ENCODE results near the gene NT5DC3. TPM values are rescaled to one million over a fixed set of nuclear protein-coding genes. Genes with fewer than 3 reads are reported as not detected.

NT5DC3 gene
- total RNA-seq, 2 experiments from 2014 or later, result 2.7 to 5.3 TPM

DNA sequence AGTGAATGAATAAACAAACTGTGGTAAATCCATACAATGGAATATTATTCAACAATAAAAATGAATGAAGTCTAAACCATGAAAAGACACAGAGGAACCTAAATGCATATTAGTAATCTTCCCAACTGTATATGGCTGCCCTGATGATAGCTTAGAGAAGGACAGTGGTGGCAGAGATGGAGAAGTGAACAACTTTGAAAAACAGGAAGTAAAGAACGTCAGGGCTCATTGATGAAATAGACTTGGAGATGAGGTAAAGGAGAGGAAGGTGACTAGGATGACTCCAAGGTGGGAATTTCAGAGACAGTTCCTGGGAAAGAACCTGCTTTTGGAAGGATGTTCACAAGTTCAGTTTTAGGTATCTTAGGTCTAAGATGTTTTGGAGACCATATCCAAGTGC is 36.3 kb upstream of the NT5DC3 start:
- Mint-ChIP-seq H3K9me3 (ENCODE audit: low read depth) (no peaks in the 10 kb centered on the region), H3K36me3 (no peaks in the 10 kb centered on the region)

DNA sequence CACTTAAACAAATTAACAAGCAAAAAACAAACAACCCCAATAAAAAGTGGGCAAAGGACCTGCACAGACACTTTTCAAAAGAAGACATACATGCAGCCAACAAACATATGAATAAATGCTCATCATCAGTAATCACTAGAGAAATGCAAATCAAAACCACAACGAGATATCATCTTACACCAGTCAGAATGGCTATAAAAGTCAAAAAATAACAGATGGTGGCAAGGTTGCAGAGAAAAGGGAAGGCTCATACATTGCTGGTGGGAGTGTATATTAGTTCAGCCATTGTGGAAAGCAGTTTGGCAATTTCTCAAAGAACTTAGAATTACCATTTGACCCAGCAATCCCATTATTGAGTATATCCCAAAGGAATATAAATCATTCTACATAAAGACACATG is 34.6 kb upstream of the NT5DC3 start:
- Mint-ChIP-seq H3K27me3 (peaks cover 3% of the 10 kb centered on the region), H3K9me3 (ENCODE audit: low read depth) (no peaks in the 10 kb centered on the region), H3K27ac (no peak overlapping the region), H3K36me3 (no peaks in the 10 kb centered on the region), H3K4me1 (peaks cover 18% of the 10 kb centered on the region), H3K4me3 (no peak overlapping the region)
- ATAC-seq (no peak), DNase-seq (no peak)
- CTCF ChIA-PET, result interaction anchor here (1.0 kb wide), 1 partner anchor 233 kb away, joined by 3 read pairs; no protein-coding TSS in a partner anchor

More for the DNA sequence above, 36.3 kb upstream of the NT5DC3 start:
- CTCF ChIA-PET, result interaction anchor here (0.6 to 2.2 kb wide), 6 partner anchors 25 to 260 kb away, joined by 3 to 14 read pairs (median 4); partner anchors contain the start of genes HSP90B1 and NFYB
- Mint-ChIP-seq H3K27ac (no peak overlapping the region), H3K27me3 (no peaks in the 10 kb centered on the region), H3K4me1 (peaks cover 22% of the 10 kb centered on the region), H3K4me3 (no peak overlapping the region)
- DNase-seq, result no peak
- ATAC-seq, result no peak

DNA sequence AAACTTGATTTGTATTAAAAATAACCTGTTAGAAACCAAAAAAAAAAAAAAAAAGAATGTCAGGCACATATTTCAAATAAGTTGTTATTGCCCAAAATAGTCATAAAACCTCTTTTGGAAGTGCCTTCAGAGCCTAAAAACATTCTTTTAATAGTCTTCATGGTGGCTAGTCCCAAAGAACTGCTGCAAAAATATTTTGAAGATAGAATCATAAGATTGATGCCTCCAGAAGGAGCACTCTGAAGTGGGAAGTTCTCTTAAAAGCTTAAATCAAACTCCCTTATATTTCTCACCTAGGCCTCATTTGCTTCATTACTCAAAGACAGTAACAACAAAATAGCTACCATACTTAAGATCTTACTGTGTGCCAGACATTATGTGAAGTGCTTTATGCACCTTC is 27.2 kb upstream of the NT5DC3 start:
- no peak for ATAC-seq

DNA sequence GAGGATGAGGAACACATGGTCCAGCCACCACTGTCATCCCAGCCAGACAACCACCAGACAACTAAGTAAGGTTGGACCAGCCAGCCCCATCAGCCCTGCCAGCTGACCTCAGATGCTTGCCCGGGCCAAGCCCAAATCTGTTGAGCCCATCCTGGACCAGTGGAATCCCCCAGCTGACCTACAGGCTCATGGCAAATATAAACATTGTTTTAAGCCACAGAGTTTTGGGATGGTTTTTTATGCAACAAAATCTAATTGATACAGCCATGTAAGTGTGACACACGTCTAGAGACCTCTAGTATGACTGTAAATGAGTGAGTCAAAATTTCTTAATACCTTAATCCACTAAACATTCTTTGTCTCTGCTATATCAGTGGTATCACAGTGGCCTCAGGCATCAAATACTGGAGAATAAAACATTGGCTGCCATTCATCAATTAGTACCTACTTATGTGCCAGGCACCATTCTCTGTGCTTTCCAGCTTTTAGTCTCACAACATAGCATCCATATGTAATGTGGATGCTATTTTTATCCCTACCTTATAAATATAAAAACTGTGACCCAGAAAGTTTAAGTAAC is 24.2 kb upstream of the NT5DC3 start:
- DNase-seq, result no peak
- Mint-ChIP-seq H3K27me3 (peaks cover 5% of the 10 kb centered on the region), H3K27ac (no peak overlapping the region), H3K4me3 (no peak overlapping the region), H3K4me1 (no peaks in the 10 kb centered on the region), H3K36me3 (no peaks in the 10 kb centered on the region), H3K9me3 (ENCODE audit: low read depth) (no peaks in the 10 kb centered on the region)
- no peak for ATAC-seq
- CTCF ChIA-PET, result interaction anchor here (1.5 kb wide), 1 partner anchor 193 kb away, joined by 3 read pairs; no protein-coding TSS in a partner anchor

More for the DNA sequence above, 27.2 kb upstream of the NT5DC3 start:
- CTCF ChIA-PET, result no interaction called here
- Mint-ChIP-seq H3K27me3 (peaks cover 8% of the 10 kb centered on the region), H3K4me1 (no peaks in the 10 kb centered on the region), H3K36me3 (no peaks in the 10 kb centered on the region), H3K9me3 (ENCODE audit: low read depth) (no peaks in the 10 kb centered on the region), H3K4me3 (no peak overlapping the region), H3K27ac (no peak overlapping the region)
- no peak for DNase-seq

DNA sequence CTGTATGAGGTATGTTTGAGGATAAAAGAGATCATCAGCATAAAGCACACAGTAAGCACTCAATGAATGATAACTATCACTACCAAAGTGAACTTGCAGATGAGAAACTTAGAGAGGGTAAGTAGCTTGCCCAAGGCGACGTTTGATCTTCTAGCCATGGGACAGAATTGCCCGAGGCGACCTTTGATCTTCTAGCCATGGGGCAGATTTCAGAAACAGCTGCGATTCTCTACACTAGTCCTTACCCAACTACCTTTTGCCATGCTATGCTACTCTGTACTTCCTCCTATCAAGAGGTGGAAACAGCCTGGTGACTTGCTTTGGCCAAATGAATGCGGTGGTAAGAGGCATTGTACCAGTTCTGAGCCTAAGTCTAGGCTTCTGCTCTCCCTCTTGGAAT is 23.7 kb upstream of the NT5DC3 start:
- DNase-seq, result no peak
- Mint-ChIP-seq H3K4me1 (no peaks in the 10 kb centered on the region), H3K9me3 (ENCODE audit: low read depth) (no peaks in the 10 kb centered on the region), H3K27ac (no peak overlapping the region), H3K36me3 (no peaks in the 10 kb centered on the region), H3K27me3 (peaks cover 2% of the 10 kb centered on the region), H3K4me3 (no peak overlapping the region)
- ATAC-seq, result no peak
- CTCF ChIA-PET, result interaction anchor here (1.5 kb wide), 1 partner anchor 194 kb away, joined by 3 read pairs; no protein-coding TSS in a partner anchor

DNA sequence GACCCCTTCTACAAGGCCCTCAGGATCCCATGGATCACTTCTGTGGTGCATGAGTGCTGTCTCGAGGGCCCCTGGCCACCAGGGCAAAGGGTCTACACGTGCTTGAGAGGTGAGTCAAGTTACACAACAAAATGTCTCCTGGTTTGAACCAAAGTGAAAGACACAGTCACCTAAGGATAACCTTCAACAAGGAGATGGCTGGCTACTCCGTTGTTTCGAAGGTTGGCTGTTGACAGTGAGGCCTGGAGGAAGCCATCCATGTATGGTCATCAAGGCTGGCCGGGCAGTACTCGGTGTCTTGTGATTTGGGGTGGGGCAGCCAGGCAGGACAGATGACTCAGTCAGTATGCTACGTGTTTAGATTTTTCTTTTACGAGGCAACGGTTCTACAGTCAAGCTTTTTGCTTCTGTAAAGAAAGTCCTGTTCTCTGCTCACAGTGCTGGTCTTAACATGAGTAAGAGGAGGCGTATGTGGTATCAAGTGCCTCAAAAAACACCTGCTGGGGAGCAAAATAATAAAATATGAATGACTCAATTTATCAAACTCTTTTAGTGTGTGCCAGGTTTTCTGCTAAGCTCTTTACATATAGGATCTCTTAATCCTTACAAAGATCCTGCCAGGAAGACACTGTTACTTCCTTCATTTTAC is 18.0 kb upstream of the NT5DC3 start:
- Mint-ChIP-seq H3K9me3 (ENCODE audit: low read depth) (no peaks in the 10 kb centered on the region), H3K27ac (no peak overlapping the region), H3K4me3 (no peak overlapping the region), H3K27me3 (peaks cover 2% of the 10 kb centered on the region), H3K36me3 (no peaks in the 10 kb centered on the region), H3K4me1 (no peaks in the 10 kb centered on the region)
- no peak for DNase-seq
- ATAC-seq, result no peak
- CTCF ChIA-PET, result interaction anchor here (1.1 kb wide), 1 partner anchor 250 kb away, joined by 3 read pairs; no protein-coding TSS in a partner anchor

DNA sequence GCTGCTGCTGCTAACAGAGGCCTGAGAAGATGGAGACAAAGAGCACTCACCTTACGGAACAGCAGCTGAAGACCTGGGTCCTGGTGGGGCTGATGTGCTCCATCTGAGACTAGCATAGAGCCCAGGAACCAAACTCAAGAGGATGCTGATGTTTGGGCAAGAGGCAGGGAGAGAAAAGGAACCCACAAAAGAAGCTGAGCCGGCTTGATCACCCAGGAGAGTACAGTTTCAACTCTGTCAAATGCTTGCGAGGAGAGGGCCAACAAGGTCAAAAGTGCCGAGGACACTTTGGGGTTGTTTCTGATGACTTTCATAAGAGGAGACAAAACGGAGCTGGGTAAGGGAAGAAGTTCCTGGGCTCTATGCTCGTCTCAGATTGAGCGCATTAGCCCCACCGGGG is 17.3 kb upstream of the NT5DC3 start:
- Mint-ChIP-seq H3K4me3 (no peak overlapping the region), H3K36me3 (no peaks in the 10 kb centered on the region), H3K27me3 (peaks cover 6% of the 10 kb centered on the region), H3K4me1 (no peaks in the 10 kb centered on the region), H3K9me3 (ENCODE audit: low read depth) (no peaks in the 10 kb centered on the region), H3K27ac (no peak overlapping the region)
- CTCF ChIA-PET, result interaction anchor here (1.1 kb wide), 1 partner anchor 251 kb away, joined by 3 read pairs; no protein-coding TSS in a partner anchor
- no peak for DNase-seq
- ATAC-seq, result no peak

DNA sequence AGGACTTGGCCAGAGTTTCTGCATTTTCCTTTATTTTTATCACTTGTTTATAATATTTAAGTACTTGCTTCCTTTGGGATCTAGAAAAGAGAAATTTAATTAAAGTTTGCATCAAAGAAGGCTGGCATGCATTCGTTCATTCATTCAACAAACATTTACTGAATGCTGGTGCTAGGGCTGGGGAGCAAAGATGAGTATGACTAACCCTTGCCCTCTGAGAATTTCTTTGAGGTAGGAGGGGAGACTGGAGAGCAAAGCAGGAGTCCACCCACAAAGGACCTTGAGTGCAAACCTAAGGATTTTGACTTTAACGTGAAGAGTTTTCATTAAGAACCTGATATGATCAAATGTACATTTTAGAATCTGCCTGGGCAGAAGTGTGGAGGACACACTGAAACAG is 16.1 kb upstream of the NT5DC3 start:
- ATAC-seq (no peak), DNase-seq (no peak)
- Mint-ChIP-seq H3K4me3 (no peak overlapping the region), H3K36me3 (no peaks in the 10 kb centered on the region), H3K4me1 (no peaks in the 10 kb centered on the region), H3K27ac (no peak overlapping the region), H3K27me3 (peaks cover 6% of the 10 kb centered on the region), H3K9me3 (ENCODE audit: low read depth) (no peaks in the 10 kb centered on the region)
- CTCF ChIA-PET, result no interaction called here

DNA sequence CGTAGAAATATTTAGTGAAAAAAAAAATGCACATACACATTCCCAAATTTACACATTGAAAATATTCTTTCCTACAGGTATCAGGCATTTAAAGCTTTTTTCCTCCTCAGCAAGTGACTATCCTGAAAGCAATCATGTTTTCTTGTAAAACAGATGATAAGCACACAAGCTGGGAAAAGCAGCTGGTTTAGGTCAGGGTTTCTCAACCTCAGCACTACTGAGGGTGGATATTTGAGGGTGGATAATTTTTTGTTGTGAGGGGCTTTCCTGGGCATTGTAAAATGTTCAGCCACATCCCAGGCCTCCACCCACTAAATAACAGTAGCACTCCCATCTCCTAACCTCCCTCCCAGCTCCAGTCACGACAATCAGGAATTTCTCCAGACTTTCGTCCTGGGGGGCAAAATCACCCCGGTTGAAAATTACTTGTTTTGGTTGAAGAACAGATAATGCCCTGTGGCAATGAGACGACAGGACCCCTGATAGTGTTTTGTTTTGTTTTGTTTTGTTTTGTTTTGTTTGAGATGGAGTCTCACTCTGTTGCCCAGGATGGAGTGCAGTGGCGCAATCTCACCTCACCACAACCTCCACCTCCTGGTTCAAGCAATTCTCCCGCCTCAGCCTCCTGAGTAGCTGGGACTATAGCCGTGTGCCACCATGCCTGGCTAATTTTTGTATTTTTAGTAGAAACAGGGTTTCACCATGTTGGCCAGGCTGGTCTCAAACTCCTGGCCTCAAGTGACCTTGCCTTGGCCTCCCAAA is 15.0 kb upstream of the NT5DC3 start:
- DNase-seq, result no peak
- Mint-ChIP-seq H3K36me3 (no peaks in the 10 kb centered on the region), H3K4me1 (peaks cover 2% of the 10 kb centered on the region), H3K27ac (no peak overlapping the region), H3K27me3 (peaks cover 6% of the 10 kb centered on the region), H3K4me3 (no peak overlapping the region), H3K9me3 (ENCODE audit: low read depth) (no peaks in the 10 kb centered on the region)
- no peak for ATAC-seq
- CTCF ChIA-PET, result no interaction called here

DNA sequence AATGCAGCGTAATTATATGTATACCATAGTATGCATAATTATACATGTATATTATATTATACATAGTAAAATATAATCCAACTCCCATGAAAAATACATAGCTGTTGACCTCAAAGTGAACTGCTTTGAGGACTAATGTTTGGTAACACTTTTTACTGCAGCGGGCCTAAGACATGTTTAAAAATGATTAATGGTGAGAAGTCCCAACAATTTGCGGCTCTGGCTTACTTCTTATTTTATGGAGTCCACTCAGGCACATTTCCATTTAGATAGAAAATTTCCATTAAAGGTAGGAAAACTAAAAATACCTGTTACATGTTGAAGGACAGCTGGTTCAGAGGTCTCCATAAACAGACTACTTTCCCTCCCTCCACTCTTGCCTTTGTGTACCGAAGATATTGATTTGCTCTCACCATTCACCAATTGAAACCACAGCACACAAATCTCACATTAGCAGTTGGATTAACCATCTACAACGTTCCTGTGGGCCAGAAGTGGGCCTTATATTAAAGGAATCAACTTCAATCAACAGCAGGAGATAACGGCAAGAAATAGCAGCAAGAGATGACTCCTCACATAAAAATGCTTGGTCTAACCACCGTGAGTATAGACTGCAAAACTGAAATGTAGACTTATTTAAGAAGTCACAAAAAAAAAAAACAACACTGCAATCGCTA is 14.1 kb upstream of the NT5DC3 start:
- Mint-ChIP-seq H3K36me3 (no peaks in the 10 kb centered on the region), H3K9me3 (ENCODE audit: low read depth) (no peaks in the 10 kb centered on the region), H3K4me1 (peaks cover 3% of the 10 kb centered on the region), H3K27me3 (peaks cover 6% of the 10 kb centered on the region), H3K27ac (no peak overlapping the region), H3K4me3 (no peak overlapping the region)
- no peak for DNase-seq
- CTCF ChIA-PET, result no interaction called here
- no peak for ATAC-seq

DNA sequence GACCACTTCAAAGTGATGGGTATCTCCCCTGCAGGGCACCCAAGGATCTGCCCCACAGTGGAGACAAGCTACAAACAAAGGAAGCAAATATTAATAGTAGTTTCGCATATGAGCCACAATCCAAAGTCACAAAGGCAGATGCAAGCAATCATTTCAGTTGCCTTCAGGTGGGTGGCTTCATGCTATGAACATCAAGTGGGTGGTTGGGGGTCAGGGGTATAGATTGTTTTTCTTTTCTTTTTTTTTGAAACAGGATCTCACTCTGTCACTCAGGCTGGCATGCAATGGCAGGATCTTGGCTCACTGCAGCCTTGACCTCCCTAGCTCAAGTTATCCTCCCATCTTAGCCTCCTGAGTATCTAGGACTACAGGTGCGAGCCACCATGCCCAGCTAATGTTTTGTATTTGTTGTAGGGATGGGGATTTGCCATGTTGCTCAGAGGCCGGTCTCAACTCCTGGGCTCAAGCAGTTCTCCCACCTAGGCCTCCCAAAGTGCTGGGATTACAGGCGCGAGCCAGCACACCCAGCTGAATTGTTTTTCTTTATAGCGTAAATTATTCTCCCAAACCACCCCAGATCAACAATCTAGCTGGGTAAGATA is 13.4 kb upstream of the NT5DC3 start:
- CTCF ChIA-PET, result no interaction called here
- no peaks in the 10 kb centered on the region for H3K36me3 Mint-ChIP-seq
- no peak overlapping the region for H3K4me3 Mint-ChIP-seq

DNA sequence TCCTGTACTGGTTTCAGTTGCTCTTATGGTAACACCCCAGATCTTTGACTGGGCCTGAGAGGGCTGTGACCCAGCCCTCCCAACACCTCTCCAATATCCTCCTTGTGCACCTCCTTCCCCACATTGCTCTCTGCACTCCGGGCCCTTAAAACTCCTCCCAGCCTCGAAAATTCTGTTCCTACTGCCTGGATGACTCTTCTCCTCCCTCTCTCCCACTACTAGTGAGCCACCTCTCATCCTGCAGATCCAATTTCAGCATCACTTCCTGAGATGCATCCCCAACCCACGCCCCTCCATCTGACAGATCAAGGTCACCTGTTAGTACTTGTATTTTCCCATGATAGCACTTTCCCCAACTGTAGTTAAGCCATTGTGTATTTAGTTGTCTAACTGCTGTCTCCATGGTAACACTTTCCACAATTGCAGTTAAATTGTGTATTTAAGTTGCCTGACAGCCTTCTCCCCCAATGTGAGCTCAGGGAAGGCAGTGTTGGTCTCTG is 11.5 kb upstream of the NT5DC3 start:
- Mint-ChIP-seq H3K36me3 (no peaks in the 10 kb centered on the region), H3K4me3 (no peak overlapping the region), H3K27me3 (peaks cover 6% of the 10 kb centered on the region), H3K9me3 (ENCODE audit: low read depth) (no peaks in the 10 kb centered on the region), H3K4me1 (peaks cover 3% of the 10 kb centered on the region), H3K27ac (no peak overlapping the region)
- CTCF ChIA-PET, result no interaction called here
- ATAC-seq, result no peak
- no peak for DNase-seq

More for the DNA sequence above, 13.4 kb upstream of the NT5DC3 start:
- no peaks in the 10 kb centered on the region for H3K9me3 Mint-ChIP-seq (ENCODE audit: low read depth)
- H3K4me1 Mint-ChIP-seq, result peaks cover 3% of the 10 kb centered on the region
- H3K27me3 Mint-ChIP-seq, result peaks cover 6% of the 10 kb centered on the region
- H3K27ac Mint-ChIP-seq, result no peak overlapping the region
- no peak for DNase-seq
- ATAC-seq, result no peak

DNA sequence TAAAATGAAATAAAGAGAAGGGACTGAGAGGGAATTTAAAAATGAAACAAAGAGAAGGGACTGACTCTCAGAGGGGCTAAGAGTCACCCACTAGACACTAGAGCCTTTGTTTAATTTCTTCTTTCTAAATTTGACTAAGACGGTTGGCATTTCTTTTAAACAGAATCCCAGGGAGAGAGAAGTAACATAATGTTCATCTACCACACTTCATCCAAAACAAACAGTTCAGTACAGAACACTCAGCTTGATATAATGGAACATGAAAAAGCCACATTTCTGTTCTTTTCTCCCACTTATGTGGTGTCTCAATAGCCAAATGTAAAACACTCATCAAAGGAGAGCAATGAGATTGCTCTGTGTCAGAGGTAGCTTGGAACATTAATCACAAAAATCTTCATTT is 10.1 kb upstream of the NT5DC3 start:
- H3K27ac Mint-ChIP-seq, result no peak overlapping the region
- CTCF ChIA-PET, result no interaction called here
- ATAC-seq, result no peak

More for the DNA sequence above, 10.1 kb upstream of the NT5DC3 start:
- no peak overlapping the region for H3K4me3 Mint-ChIP-seq
- H3K36me3 Mint-ChIP-seq, result no peaks in the 10 kb centered on the region
- H3K9me3 Mint-ChIP-seq (ENCODE audit: low read depth), result no peaks in the 10 kb centered on the region
- no peak for DNase-seq
- peaks cover 6% of the 10 kb centered on the region for H3K27me3 Mint-ChIP-seq
- peaks cover 3% of the 10 kb centered on the region for H3K4me1 Mint-ChIP-seq

Data from activated CD8-positive, alpha-beta memory T cell treated with anti-CD3 and anti-CD28 coated beads, Interleukin-2, amount 10 ng/mL, durations not matched to agents 7 days and 5 days (primary cell).